ENCODE data around the gene UBE2N.

UBE2N gene

DNA sequence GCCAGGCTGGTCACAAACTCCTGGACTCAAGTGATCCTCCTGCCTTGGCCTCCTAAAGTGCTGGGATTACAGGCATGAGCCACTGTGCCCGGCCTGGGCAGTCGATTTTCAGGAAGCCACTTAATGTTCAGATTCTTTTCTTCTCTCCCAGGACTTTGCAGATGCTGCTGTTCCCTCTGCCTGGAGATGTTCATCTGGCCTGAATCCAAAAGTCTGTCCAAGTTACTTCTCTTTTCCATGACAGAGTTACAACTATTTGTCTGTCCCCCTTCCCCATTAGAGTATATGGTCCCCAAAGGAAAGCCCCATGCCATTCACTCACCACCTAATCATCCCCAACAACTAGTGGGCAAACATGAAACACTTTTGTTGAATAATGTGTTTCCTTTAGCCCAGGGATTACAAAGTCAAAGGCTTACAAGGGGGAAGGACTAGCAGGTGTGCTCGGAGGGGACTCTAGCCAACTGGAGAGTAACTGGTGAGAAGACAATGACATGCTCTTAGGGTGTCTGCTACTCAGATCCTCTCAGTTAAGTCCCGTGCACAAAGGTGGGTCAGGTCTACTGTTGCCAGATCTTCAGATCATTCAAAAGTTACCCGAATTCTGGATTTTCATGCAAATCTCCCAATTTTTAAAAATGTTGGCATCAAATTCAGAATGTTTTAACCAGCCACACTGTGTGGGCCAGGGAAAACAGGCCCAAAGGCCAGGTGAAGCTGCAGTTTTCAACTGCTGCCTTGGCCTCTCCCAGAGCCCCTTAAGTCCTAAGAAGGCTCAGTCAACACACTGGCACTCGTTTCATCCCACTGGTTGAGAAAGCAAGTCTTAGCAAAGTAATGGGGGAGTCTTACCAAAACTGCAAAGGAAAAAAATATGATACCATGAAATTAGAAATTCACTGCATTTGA is 34.4 kb downstream of the UBE2N start:
- H3K4me3 ChIP-seq (ENCODE audit: insufficient read depth, low read length, poor library complexity, severe bottlenecking), result no peak overlapping the region
- H3K9me2 ChIP-seq (replicated peaks; ENCODE audit: insufficient read depth, low read length), result no peaks in the 10 kb centered on the region
- H3K36me3 ChIP-seq (ENCODE audit: low read length), result peaks cover 22% of the 10 kb centered on the region; the same call in 1 of the 2 replicates
- H3K9ac ChIP-seq (ENCODE audit: low read length), result no peak overlapping the region
- peaks cover 17% of the 10 kb centered on the region for H4K20me1 ChIP-seq (ENCODE audit: low read depth, low read length)
- no peaks in the 10 kb centered on the region for H3K27me3 ChIP-seq (ENCODE audit: low read length)
- no peak overlapping the region for H3K4me2 ChIP-seq (ENCODE audit: low read depth, low read length, poor library complexity, severe bottlenecking)
- TF ChIP-seq EZH2phosphoT487 (conservative IDR thresholded peaks at IDR 0.05; ENCODE audit: low read length), result no peak
- TF ChIP-seq, protein P1, sequence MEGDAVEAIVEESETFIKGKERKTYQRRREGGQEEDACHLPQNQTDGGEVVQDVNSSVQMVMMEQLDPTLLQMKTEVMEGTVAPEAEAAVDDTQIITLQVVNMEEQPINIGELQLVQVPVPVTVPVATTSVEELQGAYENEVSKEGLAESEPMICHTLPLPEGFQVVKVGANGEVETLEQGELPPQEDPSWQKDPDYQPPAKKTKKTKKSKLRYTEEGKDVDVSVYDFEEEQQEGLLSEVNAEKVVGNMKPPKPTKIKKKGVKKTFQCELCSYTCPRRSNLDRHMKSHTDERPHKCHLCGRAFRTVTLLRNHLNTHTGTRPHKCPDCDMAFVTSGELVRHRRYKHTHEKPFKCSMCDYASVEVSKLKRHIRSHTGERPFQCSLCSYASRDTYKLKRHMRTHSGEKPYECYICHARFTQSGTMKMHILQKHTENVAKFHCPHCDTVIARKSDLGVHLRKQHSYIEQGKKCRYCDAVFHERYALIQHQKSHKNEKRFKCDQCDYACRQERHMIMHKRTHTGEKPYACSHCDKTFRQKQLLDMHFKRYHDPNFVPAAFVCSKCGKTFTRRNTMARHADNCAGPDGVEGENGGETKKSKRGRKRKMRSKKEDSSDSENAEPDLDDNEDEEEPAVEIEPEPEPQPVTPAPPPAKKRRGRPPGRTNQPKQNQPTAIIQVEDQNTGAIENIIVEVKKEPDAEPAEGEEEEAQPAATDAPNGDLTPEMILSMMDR (IDR thresholded peaks at IDR 0.05; ENCODE audit: insufficient read depth, low read length, poor library complexity, severe bottlenecking), result no peak
- H3K79me2 ChIP-seq (ENCODE audit: insufficient read depth, low read length), result peaks cover 24% of the 10 kb centered on the region
- H3K27ac ChIP-seq (ENCODE audit: low read depth, low read length), result no peak overlapping the region
- H2AFZ ChIP-seq (ENCODE audit: low read depth, low read length, severe bottlenecking), result no peak overlapping the region
- no peaks in the 10 kb centered on the region for H3K9me3 ChIP-seq (ENCODE audit: insufficient read depth, low read length)
- peaks cover 13% of the 10 kb centered on the region; the same call in 1 of the 2 replicates for H3F3A ChIP-seq (ENCODE audit: insufficient read depth)

DNA sequence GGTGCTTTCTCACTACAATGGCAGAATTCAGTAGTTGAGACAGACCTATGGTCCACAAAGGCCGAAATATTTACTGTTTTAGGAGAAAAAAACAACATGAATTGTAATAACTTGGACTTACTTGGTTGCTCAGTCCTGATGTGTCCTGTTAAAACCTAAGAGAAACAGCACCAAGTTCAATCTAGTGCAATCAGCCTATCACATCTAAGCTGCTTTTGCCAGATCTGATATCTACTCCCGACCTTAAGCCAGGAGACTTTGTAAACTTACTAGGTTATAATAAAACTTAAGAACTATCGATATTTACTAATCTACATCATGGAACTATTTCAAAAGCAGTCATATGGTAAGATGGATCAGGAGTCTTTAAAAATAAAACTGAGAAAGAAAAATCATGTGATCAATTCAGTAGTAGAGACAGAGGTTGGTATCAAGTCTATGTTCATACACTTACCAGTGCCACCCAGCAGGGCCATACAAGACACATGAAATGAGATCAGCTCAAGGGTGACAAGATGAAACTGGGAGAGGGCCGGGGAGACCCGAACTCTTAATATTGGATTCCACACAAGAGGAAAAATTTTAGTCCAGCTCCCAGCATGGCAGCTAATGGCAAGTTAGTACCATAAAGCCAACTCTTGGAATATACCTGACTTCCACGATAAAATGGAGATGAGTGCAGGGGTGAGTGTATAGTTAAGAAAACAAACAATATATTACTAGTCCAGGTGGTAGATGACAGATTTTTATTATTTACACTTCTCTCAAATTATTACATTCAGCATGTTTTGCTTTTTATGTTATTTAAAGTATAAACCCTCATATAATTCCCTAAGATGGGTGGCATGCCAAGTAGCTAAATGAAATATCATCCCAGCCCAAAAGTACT is 36.5 kb downstream of the UBE2N start:
- no peaks in the 10 kb centered on the region for H3K27me3 ChIP-seq (ENCODE audit: low read length)
- no peak overlapping the region for H3K27ac ChIP-seq (ENCODE audit: low read depth, low read length)
- no peak for TF ChIP-seq EZH2phosphoT487 (conservative IDR thresholded peaks at IDR 0.05; ENCODE audit: low read length)
- TF ChIP-seq, protein P1 (IDR thresholded peaks at IDR 0.05; ENCODE audit: insufficient read depth, low read length, poor library complexity, severe bottlenecking), result no peak
- no peak overlapping the region for H2AFZ ChIP-seq (ENCODE audit: low read depth, low read length, severe bottlenecking)
- H3K36me3 ChIP-seq (ENCODE audit: low read length), result peaks cover 17% of the 10 kb centered on the region; the same call in 1 of the 2 replicates
- H3F3A ChIP-seq (ENCODE audit: insufficient read depth), result peaks cover 12% of the 10 kb centered on the region; the same call in 1 of the 2 replicates
- H3K9me3 ChIP-seq (ENCODE audit: insufficient read depth, low read length), result no peaks in the 10 kb centered on the region
- H3K9ac ChIP-seq (ENCODE audit: low read length), result no peak overlapping the region
- H3K9me2 ChIP-seq (replicated peaks; ENCODE audit: insufficient read depth, low read length), result no peaks in the 10 kb centered on the region
- 0 out of 2 replicates have a peak, but pooled peaks cover 3% of the 10 kb centered on the region for H3K79me2 ChIP-seq (ENCODE audit: insufficient read depth, low read length)
- no peak overlapping the region for H3K4me2 ChIP-seq (ENCODE audit: low read depth, low read length, poor library complexity, severe bottlenecking)
- H3K4me3 ChIP-seq (ENCODE audit: insufficient read depth, low read length, poor library complexity, severe bottlenecking), result no peak overlapping the region
- H4K20me1 ChIP-seq (ENCODE audit: low read depth, low read length), result no peaks in the 10 kb centered on the region; the same call in 1 of the 2 replicates

DNA sequence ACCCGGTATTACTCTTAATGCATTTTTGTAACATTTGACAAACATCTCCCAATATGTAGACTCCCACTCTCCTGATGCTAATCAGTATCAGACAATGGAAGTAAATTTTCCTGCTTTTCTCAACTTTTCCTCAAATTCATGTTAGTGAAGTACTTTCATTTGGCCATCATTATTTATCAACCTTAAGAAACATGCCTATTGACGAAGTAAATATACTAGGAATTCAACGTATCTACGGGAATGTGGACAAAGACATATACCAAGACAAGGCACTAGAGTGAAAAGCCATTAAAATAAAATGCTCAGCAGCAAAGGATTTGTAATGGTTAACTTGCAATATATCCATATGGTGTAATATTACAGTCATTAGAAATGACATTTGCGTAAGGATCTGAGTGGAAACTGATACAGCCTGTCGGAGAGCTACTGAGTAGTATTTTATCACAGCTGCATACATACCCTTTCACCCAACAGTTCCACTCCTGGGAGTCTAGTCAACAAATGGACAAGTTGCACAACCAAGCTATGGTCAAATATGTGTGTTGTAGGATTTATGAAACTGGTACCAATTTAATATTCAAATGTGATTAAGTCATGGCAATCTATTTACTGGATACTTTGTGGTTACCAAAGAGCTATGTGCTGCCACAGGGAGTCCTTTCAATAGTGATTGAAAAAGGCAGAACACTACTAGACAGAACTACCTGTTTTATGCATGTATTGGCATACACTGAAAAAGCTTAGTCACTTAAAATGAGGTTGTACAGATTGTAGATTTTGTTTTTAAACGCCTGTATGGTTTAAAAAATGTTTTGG is 37.6 kb downstream of the UBE2N start:
- Histone ChIP-seq H3K27ac (ENCODE audit: low read depth, low read length) (no peak overlapping the region), H3K4me3 (ENCODE audit: insufficient read depth, low read length, poor library complexity, severe bottlenecking) (no peak overlapping the region), H3F3A (ENCODE audit: insufficient read depth) (peaks cover 12% of the 10 kb centered on the region; the same call in 1 of the 2 replicates)

More for the DNA sequence above, 37.6 kb downstream of the UBE2N start:
- no peak overlapping the region for H3K9ac ChIP-seq (ENCODE audit: low read length)
- H3K4me2 ChIP-seq (ENCODE audit: low read depth, low read length, poor library complexity, severe bottlenecking), result no peak overlapping the region
- no peak overlapping the region for H2AFZ ChIP-seq (ENCODE audit: low read depth, low read length, severe bottlenecking)
- no peaks in the 10 kb centered on the region for H3K9me2 ChIP-seq (replicated peaks; ENCODE audit: insufficient read depth, low read length)
- no peaks in the 10 kb centered on the region for H4K20me1 ChIP-seq (ENCODE audit: low read depth, low read length)
- TF ChIP-seq, protein P1 (IDR thresholded peaks at IDR 0.05; ENCODE audit: insufficient read depth, low read length, poor library complexity, severe bottlenecking), result no peak
- no peak for TF ChIP-seq EZH2phosphoT487 (conservative IDR thresholded peaks at IDR 0.05; ENCODE audit: low read length)
- H3K36me3 ChIP-seq (ENCODE audit: low read length), result peaks cover 11% of the 10 kb centered on the region; the same call in 1 of the 2 replicates
- no peaks in the 10 kb centered on the region for H3K27me3 ChIP-seq (ENCODE audit: low read length)
- H3K79me2 ChIP-seq (ENCODE audit: insufficient read depth, low read length), result no peaks in the 10 kb centered on the region
- H3K9me3 ChIP-seq (ENCODE audit: insufficient read depth, low read length), result no peaks in the 10 kb centered on the region
